IPS-18a (cell line): ENCODE results near the gene CRAT.

Experiments used
- H3K27ac ChIP-seq: one replicate; pipeline ENCODE4 v1.5.1; 2013; ENCODE audit warnings: low read length
- H3K27me3 ChIP-seq: one replicate; pipeline ENCODE4 v1.6.1; 2013; ENCODE audit warnings: mild to moderate bottlenecking, low read length; ENCODE audit not compliant: control insufficient read depth, insufficient read depth
- H3K36me3 ChIP-seq: one replicate; pipeline ENCODE4 v1.6.1; 2013; ENCODE audit warnings: low read depth, low read length; ENCODE audit not compliant: control insufficient read depth
- H3K4me1 ChIP-seq: one replicate; pipeline ENCODE4 v1.6.1; 2013; ENCODE audit warnings: low read depth, low read length; ENCODE audit not compliant: control insufficient read depth
- H3K4me3 ChIP-seq: one replicate; pipeline ENCODE4 v1.5.1; 2013; ENCODE audit warnings: low read length
- H3K9ac ChIP-seq: one replicate; pipeline ENCODE4 v1.6.1; 2013; ENCODE audit warnings: mild to moderate bottlenecking, low read length, moderate library complexity
- H3K9me3 ChIP-seq: one replicate; pipeline ENCODE4 v1.6.1; 2013; ENCODE audit warnings: low read depth, low read length; ENCODE audit not compliant: control insufficient read depth

Gene CRAT

GRCh38 chr9:129094387-129095169 is 16.0 kb downstream of the CRAT start:
- no peaks in the 10 kb centered on the region for H3K9me3 ChIP-seq
- no peak overlapping the region for H3K27ac ChIP-seq
- no peak overlapping the region for H3K9ac ChIP-seq
- H3K4me1 ChIP-seq = no peaks in the 10 kb centered on the region
- H3K36me3 ChIP-seq = peaks cover 11% of the 10 kb centered on the region
- no peaks in the 10 kb centered on the region for H3K27me3 ChIP-seq
- no peak overlapping the region for H3K4me3 ChIP-seq

GRCh38 chr9:129093602-129094386 is 16.8 kb downstream of the CRAT start:
- Histone ChIP-seq H3K27me3 (no peaks in the 10 kb centered on the region), H3K4me1 (no peaks in the 10 kb centered on the region), H3K9me3 (no peaks in the 10 kb centered on the region), H3K27ac (no peak overlapping the region), H3K36me3 (peaks cover 17% of the 10 kb centered on the region), H3K9ac (no peak overlapping the region), H3K4me3 (no peak overlapping the region)

- no peak overlapping the region for H3K9ac ChIP-seq
- H3K4me1 ChIP-seq = no peaks in the 10 kb centered on the region
- H3K27ac ChIP-seq = no peak overlapping the region
- H3K36me3 ChIP-seq = peaks cover 44% of the 10 kb centered on the region
- H3K27me3 ChIP-seq = no peaks in the 10 kb centered on the region
- H3K9me3 ChIP-seq = no peaks in the 10 kb centered on the region
- H3K4me3 ChIP-seq = no peak overlapping the region
These were observed 21.3 kb downstream of the CRAT start for GRCh38 chr9:129089246-129089645.

- Histone ChIP-seq H3K4me3 (no peak overlapping the region), H3K9ac (no peak overlapping the region), H3K36me3 (peaks cover 30% of the 10 kb centered on the region)
These were observed 26.5 kb downstream of the CRAT start for GRCh38 chr9:129084087-129084486.

GRCh38 chr9:129081388-129081904 is 29.1 kb downstream of the CRAT start:
- H3K9ac ChIP-seq = peak overlapping the region; percentile 76
- peak overlapping the region; percentile 51 for H3K27ac ChIP-seq
- peaks cover 16% of the 10 kb centered on the region for H3K36me3 ChIP-seq
- H3K4me1 ChIP-seq = no peaks in the 10 kb centered on the region
- H3K27me3 ChIP-seq = no peaks in the 10 kb centered on the region
- H3K9me3 ChIP-seq = no peaks in the 10 kb centered on the region
- H3K4me3 ChIP-seq = peak overlapping the region; percentile 90

More at GRCh38 chr9:129084087-129084486, 26.5 kb downstream of the CRAT start:
- Histone ChIP-seq H3K27me3 (no peaks in the 10 kb centered on the region), H3K9me3 (no peaks in the 10 kb centered on the region), H3K27ac (no peak overlapping the region), H3K4me1 (no peaks in the 10 kb centered on the region)

- Histone ChIP-seq H3K9ac (peak within 1 kb of the TSS; percentile 76), H3K9me3 (no peaks in the 10 kb centered on the region), H3K27me3 (no peaks in the 10 kb centered on the region), H3K4me1 (no peaks in the 10 kb centered on the region), H3K4me3 (peak within 1 kb of the TSS; percentile 90), H3K36me3 (peaks cover 11% of the 10 kb centered on the region), H3K27ac (peak within 1 kb of the TSS; percentile 51)
These were observed 29.8 kb downstream of the CRAT start, which contains the start of gene DOLPP1 for GRCh38 chr9:129080601-129081387. Gene DOLPP1, plus strand, starts transcription at chr9:129081111. Its CDS starts 21 bp downstream, at chr9:129081132.

GRCh38 chr9:129080298-129080600 is 30.3 kb downstream of the CRAT start:
- H3K9ac ChIP-seq = peak overlapping the region; percentile 55
- no peaks in the 10 kb centered on the region for H3K9me3 ChIP-seq
- H3K4me3 ChIP-seq = peak overlapping the region; percentile 88
- H3K36me3 ChIP-seq = peaks cover 6% of the 10 kb centered on the region
- no peak overlapping the region for H3K27ac ChIP-seq
- no peaks in the 10 kb centered on the region for H3K4me1 ChIP-seq
- no peaks in the 10 kb centered on the region for H3K27me3 ChIP-seq

- H3K27me3 ChIP-seq = no peaks in the 10 kb centered on the region
- H3K4me1 ChIP-seq = no peaks in the 10 kb centered on the region
- H3K9ac ChIP-seq = no peak overlapping the region
- no peaks in the 10 kb centered on the region for H3K9me3 ChIP-seq
- H3K27ac ChIP-seq = no peak overlapping the region
- peak overlapping the region; percentile 88 for H3K4me3 ChIP-seq
- peaks cover 1% of the 10 kb centered on the region for H3K36me3 ChIP-seq
These were observed 30.8 kb downstream of the CRAT start for GRCh38 chr9:129079829-129080228.

- Histone ChIP-seq H3K9ac (no peak overlapping the region), H3K36me3 (no peaks in the 10 kb centered on the region), H3K27ac (no peak overlapping the region), H3K27me3 (no peaks in the 10 kb centered on the region), H3K4me1 (no peaks in the 10 kb centered on the region), H3K4me3 (no peak overlapping the region), H3K9me3 (no peaks in the 10 kb centered on the region)
These were observed 31.7 kb downstream of the CRAT start for GRCh38 chr9:129078691-129079503.

- Histone ChIP-seq H3K27me3 (no peaks in the 10 kb centered on the region), H3K9ac (no peak overlapping the region), H3K4me1 (peaks cover 2% of the 10 kb centered on the region), H3K27ac (no peak overlapping the region), H3K36me3 (no peaks in the 10 kb centered on the region), H3K9me3 (no peaks in the 10 kb centered on the region), H3K4me3 (no peak overlapping the region)
These were observed 33.4 kb downstream of the CRAT start for GRCh38 chr9:129077236-129077635.
